DLD1 (cell line): ENCODE data around the gene TMEM59L.
"Not testable (repeated sequence)": the region's sequence is repeated elsewhere in the genome, so short reads cannot be mapped to it uniquely, and the experiment has no call there.

ENCODE experiments used
- in situ Hi-C: cut with HindIII; loops from 2 replicates; pipeline ENCODE4 v1.10.0; 2017; ENCODE audit warnings: low sequenced_read_pairs

TMEM59L gene

GRCh38 chr19:18612772-18613588, at the start of gene TMEM59L:
TSS of gene TMEM59L (plus strand) at chr19:18612870. CDS start at chr19:18612959, 89 bp downstream.
- in situ Hi-C loops, result no loop called here

- in situ Hi-C loops, result no loop called here
These were observed 45.7 kb upstream of the TMEM59L start for GRCh38 chr19:18566953-18567352.

- in situ Hi-C loops, result no loop called here
These were observed 44.3 kb upstream of the TMEM59L start for GRCh38 chr19:18568367-18568766.

- in situ Hi-C loops, result no loop called here
These were observed 40.9 kb upstream of the TMEM59L start, which contains the start of gene UBA52 for GRCh38 chr19:18571564-18572344. TSS of gene UBA52 (plus strand) at chr19:18571857. CDS start at chr19:18573301, 1,444 bp downstream.

GRCh38 chr19:18574691-18575291, 37.9 kb upstream of the TMEM59L start:
- in situ Hi-C loops, result no loop called here

- in situ Hi-C loops, result no loop called here
These were observed 36.3 kb upstream of the TMEM59L start for GRCh38 chr19:18576383-18576782.

GRCh38 chr19:18577365-18577914, 35.2 kb upstream of the TMEM59L start:
- in situ Hi-C loops, result no loop called here

GRCh38 chr19:18580311-18580710, 32.4 kb upstream of the TMEM59L start:
- in situ Hi-C loops, result no loop called here

GRCh38 chr19:18586306-18586705, 26.4 kb upstream of the TMEM59L start:
- in situ Hi-C loops, result no loop called here

- in situ Hi-C loops, result no loop called here
These were observed 25.1 kb upstream of the TMEM59L start for GRCh38 chr19:18587561-18587960.

GRCh38 chr19:18587962-18588610, 24.6 kb upstream of the TMEM59L start:
- in situ Hi-C loops, result no loop called here

GRCh38 chr19:18588611-18589379, 23.9 kb upstream of the TMEM59L start, which contains the start of gene REX1BD:
TSS of gene REX1BD (plus strand) at chr19:18588798. CDS start at chr19:18588802, 4 bp downstream.
- in situ Hi-C loops, result no loop called here

GRCh38 chr19:18589380-18590272, 23.0 kb upstream of the TMEM59L start:
- in situ Hi-C loops, result no loop called here

- in situ Hi-C loops, result no loop called here
These were observed 22.1 kb upstream of the TMEM59L start for GRCh38 chr19:18590273-18591272.

GRCh38 chr19:18591735-18592385, 20.8 kb upstream of the TMEM59L start:
- in situ Hi-C loops, result no loop called here

- in situ Hi-C loops, result not testable (repeated sequence)
These were observed 19.9 kb upstream of the TMEM59L start for GRCh38 chr19:18592732-18593131.
